Cerebellar nuclear complex (tissue), 1 donor: Measurements from ENCODE around the gene FAM20C.

Experiments used
- DNase-seq, 2 experiments: peaks; one replicate each; lab custom pipeline; 2025; lab: John Stamatoyannopoulos, UW

Gene FAM20C

GRCh38 chr7:159370-160270 lies 32.8 kb upstream of the FAM20C start:
- no peak for DNase-seq

GRCh38 chr7:160958-161725 lies 31.2 kb upstream of the FAM20C start:
- no peak for DNase-seq

- no peak for DNase-seq
Observed at GRCh38 chr7:162632-163297, 29.6 kb upstream of the FAM20C start.

- no peak for DNase-seq
Observed at GRCh38 chr7:163298-163695, 29.1 kb upstream of the FAM20C start.

- no peak for DNase-seq
Observed at GRCh38 chr7:163971-164881, 28.1 kb upstream of the FAM20C start.

GRCh38 chr7:164882-165660 lies 27.3 kb upstream of the FAM20C start:
- no peak for DNase-seq

- no peak for DNase-seq
Observed at GRCh38 chr7:165661-166337, 26.6 kb upstream of the FAM20C start.

GRCh38 chr7:166338-167060 lies 25.9 kb upstream of the FAM20C start:
- DNase-seq = no peak

- DNase-seq = no peak
Observed at GRCh38 chr7:167090-167855, 25.1 kb upstream of the FAM20C start.

- no peak for DNase-seq
Observed at GRCh38 chr7:167976-168791, 24.2 kb upstream of the FAM20C start.

- DNase-seq = no peak
Observed at GRCh38 chr7:169276-170172, 22.8 kb upstream of the FAM20C start.

GRCh38 chr7:170551-171363 lies 21.6 kb upstream of the FAM20C start:
- no peak for DNase-seq

- DNase-seq = no peak
Observed at GRCh38 chr7:171364-171904, 20.9 kb upstream of the FAM20C start.

GRCh38 chr7:171912-172515 lies 20.4 kb upstream of the FAM20C start:
- DNase-seq = no peak
